ENCODE measurements around the gene TTC19.
"Not testable (repeated sequence)": the region's sequence is repeated elsewhere in the genome, so short reads cannot be mapped to it uniquely, and the experiment has no call there.

TTC19 gene

DNA sequence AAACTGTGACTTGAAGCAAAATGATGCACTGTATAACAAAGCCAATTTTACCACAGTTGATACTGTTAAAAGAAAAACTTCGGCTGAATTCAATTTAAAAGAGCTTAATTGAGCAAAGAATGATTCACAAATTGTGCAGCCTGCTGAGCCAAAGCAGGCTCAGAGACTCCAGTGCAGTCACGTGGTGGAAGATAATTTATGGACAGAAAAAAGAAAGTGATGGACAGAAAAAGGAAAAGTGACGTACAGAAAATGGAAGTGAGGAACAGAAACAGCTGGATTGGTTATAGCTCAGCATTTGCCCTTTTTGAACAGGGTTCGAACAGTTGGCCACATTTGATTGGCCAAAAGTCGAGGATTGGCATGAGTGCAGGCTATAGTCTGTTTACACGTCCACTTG is 25.8 kb upstream of the TTC19 start:
- no peak overlapping the region for H3K4me3 ChIP-seq (replicated peaks; ENCODE audit: insufficient read depth, low read length)

DNA sequence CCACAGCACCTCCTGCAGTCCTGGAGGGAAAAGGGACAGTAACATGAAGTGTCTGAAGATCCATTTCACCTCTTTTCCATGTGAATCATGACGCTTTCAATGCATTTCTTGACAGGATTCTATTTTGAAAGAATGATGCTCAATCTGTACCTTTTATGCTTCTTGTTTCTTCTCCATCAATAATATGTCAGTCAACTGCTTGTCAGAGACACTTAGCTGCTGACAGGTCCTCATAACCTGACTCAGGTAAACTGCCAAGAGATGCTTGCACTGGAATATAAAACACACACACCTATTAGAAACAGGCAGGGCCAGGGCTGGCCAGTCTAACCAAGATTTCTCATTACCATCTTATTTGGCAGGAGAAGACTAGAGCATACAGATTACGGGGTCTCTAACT is 21.7 kb upstream of the TTC19 start:
- TF ChIP-seq POLR2AphosphoS5 (IDR thresholded peaks at IDR 0.05; ENCODE audit: low read depth) (no peak), SPI1 (IDR thresholded peaks at IDR 0.05; ENCODE audit: borderline replicate concordance, low read depth) (no peak), GABPA (IDR thresholded peaks at IDR 0.05; ENCODE audit: low read depth) (no peak)
- TF ChIP-seq, protein P1, sequence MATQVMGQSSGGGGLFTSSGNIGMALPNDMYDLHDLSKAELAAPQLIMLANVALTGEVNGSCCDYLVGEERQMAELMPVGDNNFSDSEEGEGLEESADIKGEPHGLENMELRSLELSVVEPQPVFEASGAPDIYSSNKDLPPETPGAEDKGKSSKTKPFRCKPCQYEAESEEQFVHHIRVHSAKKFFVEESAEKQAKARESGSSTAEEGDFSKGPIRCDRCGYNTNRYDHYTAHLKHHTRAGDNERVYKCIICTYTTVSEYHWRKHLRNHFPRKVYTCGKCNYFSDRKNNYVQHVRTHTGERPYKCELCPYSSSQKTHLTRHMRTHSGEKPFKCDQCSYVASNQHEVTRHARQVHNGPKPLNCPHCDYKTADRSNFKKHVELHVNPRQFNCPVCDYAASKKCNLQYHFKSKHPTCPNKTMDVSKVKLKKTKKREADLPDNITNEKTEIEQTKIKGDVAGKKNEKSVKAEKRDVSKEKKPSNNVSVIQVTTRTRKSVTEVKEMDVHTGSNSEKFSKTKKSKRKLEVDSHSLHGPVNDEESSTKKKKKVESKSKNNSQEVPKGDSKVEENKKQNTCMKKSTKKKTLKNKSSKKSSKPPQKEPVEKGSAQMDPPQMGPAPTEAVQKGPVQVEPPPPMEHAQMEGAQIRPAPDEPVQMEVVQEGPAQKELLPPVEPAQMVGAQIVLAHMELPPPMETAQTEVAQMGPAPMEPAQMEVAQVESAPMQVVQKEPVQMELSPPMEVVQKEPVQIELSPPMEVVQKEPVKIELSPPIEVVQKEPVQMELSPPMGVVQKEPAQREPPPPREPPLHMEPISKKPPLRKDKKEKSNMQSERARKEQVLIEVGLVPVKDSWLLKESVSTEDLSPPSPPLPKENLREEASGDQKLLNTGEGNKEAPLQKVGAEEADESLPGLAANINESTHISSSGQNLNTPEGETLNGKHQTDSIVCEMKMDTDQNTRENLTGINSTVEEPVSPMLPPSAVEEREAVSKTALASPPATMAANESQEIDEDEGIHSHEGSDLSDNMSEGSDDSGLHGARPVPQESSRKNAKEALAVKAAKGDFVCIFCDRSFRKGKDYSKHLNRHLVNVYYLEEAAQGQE (IDR thresholded peaks at IDR 0.05; ENCODE audit: insufficient replicate concordance, low read depth): no peak
- TF ChIP-seq, protein P2, sequence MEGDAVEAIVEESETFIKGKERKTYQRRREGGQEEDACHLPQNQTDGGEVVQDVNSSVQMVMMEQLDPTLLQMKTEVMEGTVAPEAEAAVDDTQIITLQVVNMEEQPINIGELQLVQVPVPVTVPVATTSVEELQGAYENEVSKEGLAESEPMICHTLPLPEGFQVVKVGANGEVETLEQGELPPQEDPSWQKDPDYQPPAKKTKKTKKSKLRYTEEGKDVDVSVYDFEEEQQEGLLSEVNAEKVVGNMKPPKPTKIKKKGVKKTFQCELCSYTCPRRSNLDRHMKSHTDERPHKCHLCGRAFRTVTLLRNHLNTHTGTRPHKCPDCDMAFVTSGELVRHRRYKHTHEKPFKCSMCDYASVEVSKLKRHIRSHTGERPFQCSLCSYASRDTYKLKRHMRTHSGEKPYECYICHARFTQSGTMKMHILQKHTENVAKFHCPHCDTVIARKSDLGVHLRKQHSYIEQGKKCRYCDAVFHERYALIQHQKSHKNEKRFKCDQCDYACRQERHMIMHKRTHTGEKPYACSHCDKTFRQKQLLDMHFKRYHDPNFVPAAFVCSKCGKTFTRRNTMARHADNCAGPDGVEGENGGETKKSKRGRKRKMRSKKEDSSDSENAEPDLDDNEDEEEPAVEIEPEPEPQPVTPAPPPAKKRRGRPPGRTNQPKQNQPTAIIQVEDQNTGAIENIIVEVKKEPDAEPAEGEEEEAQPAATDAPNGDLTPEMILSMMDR (IDR thresholded peaks at IDR 0.05; ENCODE audit: insufficient read depth, low read length): no peak
- no peaks in the 10 kb centered on the region for H3K27me3 ChIP-seq (ENCODE audit: insufficient read depth, poor library complexity, severe bottlenecking)
- H3K27ac ChIP-seq (replicated peaks): no peak overlapping the region
- DNase-seq (ENCODE audit: low read depth in 1 of 2, low spot score in 1 of 2): no peak
- no peak overlapping the region for H3K4me3 ChIP-seq (replicated peaks; ENCODE audit: insufficient read depth, low read length)

More for the DNA sequence above, 25.8 kb upstream of the TTC19 start:
- DNase-seq (ENCODE audit: low read depth in 1 of 2, low spot score in 1 of 2): no peak
- TF ChIP-seq, protein P1 (IDR thresholded peaks at IDR 0.05; ENCODE audit: insufficient replicate concordance, low read depth): no peak
- TF ChIP-seq SPI1 (IDR thresholded peaks at IDR 0.05; ENCODE audit: borderline replicate concordance, low read depth) (no peak), POLR2AphosphoS5 (IDR thresholded peaks at IDR 0.05; ENCODE audit: low read depth) (no peak), GABPA (IDR thresholded peaks at IDR 0.05; ENCODE audit: low read depth) (no peak)
- TF ChIP-seq, protein P2 (IDR thresholded peaks at IDR 0.05; ENCODE audit: insufficient read depth, low read length): no peak
- H3K27ac ChIP-seq (replicated peaks): no peak overlapping the region
- no peaks in the 10 kb centered on the region for H3K27me3 ChIP-seq (ENCODE audit: insufficient read depth, poor library complexity, severe bottlenecking)

DNA sequence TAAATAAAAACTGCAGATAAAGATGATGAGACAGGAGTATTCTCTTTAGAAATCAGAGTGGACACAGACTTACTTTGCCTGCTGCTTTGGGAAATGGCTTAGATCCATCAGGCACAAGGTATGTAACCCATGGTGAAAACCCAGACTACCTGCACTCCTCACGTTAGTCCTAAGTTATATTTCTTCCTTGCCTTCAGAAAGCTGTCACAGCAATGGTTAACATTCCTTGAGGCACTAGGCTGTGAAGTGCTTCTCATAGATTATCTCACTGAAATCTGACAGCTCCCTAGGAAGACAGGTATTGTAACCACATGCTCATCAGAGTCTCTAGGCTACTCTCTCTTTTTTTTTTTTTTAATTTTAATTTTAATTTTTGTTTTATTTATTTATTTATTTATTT is 21.0 kb upstream of the TTC19 start:
- Histone ChIP-seq H3K27me3 (ENCODE audit: insufficient read depth, poor library complexity, severe bottlenecking) (no peaks in the 10 kb centered on the region), H3K27ac (replicated peaks) (no peak overlapping the region), H3K4me3 (replicated peaks; ENCODE audit: insufficient read depth, low read length) (no peak overlapping the region)
- TF ChIP-seq, protein P1 (IDR thresholded peaks at IDR 0.05; ENCODE audit: insufficient replicate concordance, low read depth): no peak
- TF ChIP-seq POLR2AphosphoS5 (IDR thresholded peaks at IDR 0.05; ENCODE audit: low read depth) (no peak), SPI1 (IDR thresholded peaks at IDR 0.05; ENCODE audit: borderline replicate concordance, low read depth) (no peak), GABPA (IDR thresholded peaks at IDR 0.05; ENCODE audit: low read depth) (no peak)
- TF ChIP-seq, protein P2 (IDR thresholded peaks at IDR 0.05; ENCODE audit: insufficient read depth, low read length): no peak
- no peak for DNase-seq (ENCODE audit: low read depth in 1 of 2, low spot score in 1 of 2)

DNA sequence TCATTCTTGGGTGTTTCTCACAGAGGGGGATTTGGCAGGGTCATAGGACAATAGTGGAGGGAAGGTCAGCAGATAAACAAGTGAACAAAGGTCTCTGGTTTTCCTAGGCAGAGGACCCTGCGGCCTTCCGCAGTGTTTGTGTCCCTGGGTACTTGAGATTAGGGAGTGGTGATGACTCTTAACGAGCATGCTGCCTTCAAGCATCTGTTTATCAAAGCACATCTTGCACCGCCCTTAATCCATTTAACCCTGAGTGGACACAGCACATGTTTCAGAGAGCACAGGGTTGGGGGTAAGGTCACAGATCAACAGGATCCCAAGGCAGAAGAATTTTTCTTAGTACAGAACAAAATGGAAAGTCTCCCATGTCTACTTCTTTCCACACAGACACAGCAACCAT is 20.6 kb upstream of the TTC19 start:
- H3K27me3 ChIP-seq (ENCODE audit: insufficient read depth, poor library complexity, severe bottlenecking); H3K4me3 ChIP-seq (replicated peaks; ENCODE audit: insufficient read depth, low read length); H3K27ac ChIP-seq (replicated peaks); DNase-seq (ENCODE audit: low read depth in 1 of 2, low spot score in 1 of 2): not testable (repeated sequence)
